ENCODE results near the gene CTDSPL2.

The CTDSPL2 gene

DNA sequence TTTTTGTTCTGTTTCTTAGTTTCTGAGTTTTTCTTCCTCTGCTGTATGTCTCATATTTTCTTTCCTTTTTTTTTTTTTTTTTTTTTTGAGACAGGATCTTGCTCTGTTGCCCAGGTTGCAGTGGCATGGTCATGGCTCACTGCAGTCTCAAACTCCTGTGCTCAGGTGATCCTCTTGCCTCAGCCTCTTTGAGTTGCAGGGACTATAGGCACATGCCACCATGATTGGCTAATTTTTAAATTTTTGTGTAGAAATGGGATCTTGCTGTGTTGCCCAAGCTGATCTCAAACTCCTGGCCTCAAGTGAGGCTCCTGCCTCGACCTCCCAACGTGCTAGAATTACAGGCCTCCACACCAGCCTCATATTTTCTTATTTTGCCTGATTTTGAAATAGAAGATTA, 51.9 kb downstream of the CTDSPL2 start:
- POLR2A ChIA-PET: no interaction called here
- TF ChIP-seq, protein P1, sequence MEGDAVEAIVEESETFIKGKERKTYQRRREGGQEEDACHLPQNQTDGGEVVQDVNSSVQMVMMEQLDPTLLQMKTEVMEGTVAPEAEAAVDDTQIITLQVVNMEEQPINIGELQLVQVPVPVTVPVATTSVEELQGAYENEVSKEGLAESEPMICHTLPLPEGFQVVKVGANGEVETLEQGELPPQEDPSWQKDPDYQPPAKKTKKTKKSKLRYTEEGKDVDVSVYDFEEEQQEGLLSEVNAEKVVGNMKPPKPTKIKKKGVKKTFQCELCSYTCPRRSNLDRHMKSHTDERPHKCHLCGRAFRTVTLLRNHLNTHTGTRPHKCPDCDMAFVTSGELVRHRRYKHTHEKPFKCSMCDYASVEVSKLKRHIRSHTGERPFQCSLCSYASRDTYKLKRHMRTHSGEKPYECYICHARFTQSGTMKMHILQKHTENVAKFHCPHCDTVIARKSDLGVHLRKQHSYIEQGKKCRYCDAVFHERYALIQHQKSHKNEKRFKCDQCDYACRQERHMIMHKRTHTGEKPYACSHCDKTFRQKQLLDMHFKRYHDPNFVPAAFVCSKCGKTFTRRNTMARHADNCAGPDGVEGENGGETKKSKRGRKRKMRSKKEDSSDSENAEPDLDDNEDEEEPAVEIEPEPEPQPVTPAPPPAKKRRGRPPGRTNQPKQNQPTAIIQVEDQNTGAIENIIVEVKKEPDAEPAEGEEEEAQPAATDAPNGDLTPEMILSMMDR (IDR thresholded peaks at IDR 0.05; ENCODE audit: control extremely low read depth, extremely low read depth, low read depth, missing control alignments): no peak
- DNase-seq (ENCODE audit: extremely low spot score): no peak
- CTCF ChIA-PET: no interaction called here

GRCh38 chr15:44482090-44482489, 54.7 kb downstream of the CTDSPL2 start:
- POLR2A ChIA-PET: interaction anchor here (1.5 kb wide), 1 partner anchor 37 kb away, joined by 3 read pairs; no protein-coding TSS in a partner anchor
- CTCF ChIA-PET: interaction anchor here (0.7 to 1.8 kb wide), 5 partner anchors 11 to 53 kb away, joined by 3 to 5 read pairs (median 4); no protein-coding TSS in a partner anchor
- TF ChIP-seq, protein P1 (IDR thresholded peaks at IDR 0.05; ENCODE audit: control extremely low read depth, extremely low read depth, low read depth, missing control alignments): no peak
- DNase-seq (ENCODE audit: extremely low spot score): no peak

DNA sequence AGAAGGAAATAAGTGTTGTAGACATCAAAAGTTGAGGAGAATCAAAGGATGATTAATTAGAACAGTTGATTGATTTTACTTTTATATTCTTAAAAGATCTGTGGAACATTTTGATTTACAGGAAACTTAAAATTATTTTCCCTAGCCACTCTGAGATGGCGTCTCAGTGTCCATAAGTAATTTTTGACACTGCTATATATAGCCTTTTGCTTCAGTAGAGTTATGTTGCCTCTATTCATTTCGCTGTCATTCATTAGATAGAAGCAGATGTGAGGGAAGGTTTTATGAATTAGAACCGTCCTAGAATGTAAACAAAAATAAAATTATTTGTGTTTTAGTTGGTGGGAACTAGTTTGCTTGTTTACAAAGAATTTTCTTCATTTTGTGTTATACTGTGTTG, 58.5 kb downstream of the CTDSPL2 start:
- TF ChIP-seq, protein P1 (IDR thresholded peaks at IDR 0.05; ENCODE audit: control extremely low read depth, extremely low read depth, low read depth, missing control alignments): no peak
- POLR2A ChIA-PET: no interaction called here
- no peak for DNase-seq (ENCODE audit: extremely low spot score)
- CTCF ChIA-PET: interaction anchor here (2.4 kb wide), 1 partner anchor 16 kb away, joined by 9 read pairs; no protein-coding TSS in a partner anchor

DNA sequence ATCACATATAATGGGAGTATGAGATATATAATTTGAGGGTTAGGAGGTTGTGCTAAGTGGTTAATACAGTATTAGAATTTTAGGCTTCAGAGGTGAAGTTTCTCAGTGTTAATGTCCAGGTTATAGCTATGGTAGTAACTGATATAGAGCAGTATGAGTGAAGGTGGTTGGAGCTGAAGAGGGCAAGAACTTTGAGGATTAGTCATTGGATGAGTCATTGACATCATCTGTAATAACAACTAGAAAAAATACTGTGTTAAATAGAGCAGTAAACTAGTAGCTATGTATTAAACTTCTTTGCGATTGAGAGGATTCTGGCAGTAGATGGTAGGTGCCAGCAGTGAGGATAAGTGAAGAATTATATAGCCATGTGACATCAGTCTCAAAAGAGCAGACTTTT, 62.0 kb downstream of the CTDSPL2 start:
- ChIA-PET CTCF (interaction anchor here (1.0 to 2.0 kb wide), 5 partner anchors 12 to 180 kb away, joined by 3 to 13 read pairs (median 3); no protein-coding TSS in a partner anchor), POLR2A (no interaction called here)
- no peak for DNase-seq (ENCODE audit: extremely low spot score)
- TF ChIP-seq, protein P1 (IDR thresholded peaks at IDR 0.05; ENCODE audit: control extremely low read depth, extremely low read depth, low read depth, missing control alignments): no peak

- DNase-seq (ENCODE audit: extremely low spot score): no peak
- POLR2A ChIA-PET: no interaction called here
Observed at GRCh38 chr15:44490622-44491021, 63.2 kb downstream of the CTDSPL2 start.

DNA sequence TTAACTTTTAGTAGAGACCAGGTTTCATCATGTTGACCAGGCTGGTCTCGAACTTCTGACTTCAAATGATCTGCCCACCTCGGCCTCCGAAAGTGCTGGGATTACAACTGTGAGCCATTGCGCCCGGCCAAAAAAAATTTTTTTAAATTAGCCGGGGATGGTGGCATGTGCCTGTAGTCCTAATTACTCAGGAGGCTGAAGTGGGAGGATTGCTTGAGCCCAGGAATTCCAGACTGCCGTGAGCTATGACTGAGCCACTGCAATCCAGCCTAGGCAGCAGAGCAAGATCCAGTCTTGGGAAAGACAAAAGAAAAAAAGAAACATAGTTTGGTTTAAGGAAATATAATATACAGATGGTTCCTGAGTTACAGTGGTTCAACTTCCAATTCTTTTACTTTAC, 64.6 kb downstream of the CTDSPL2 start:
- CTCF ChIA-PET: interaction anchor here (1.5 kb wide), 1 partner anchor 9 kb away, joined by 6 read pairs; no protein-coding TSS in a partner anchor

More at GRCh38 chr15:44490622-44491021, 63.2 kb downstream of the CTDSPL2 start:
- CTCF ChIA-PET: interaction anchor here (1.0 to 2.0 kb wide), 4 partner anchors 9 to 19 kb away, joined by 3 to 13 read pairs (median 4); no protein-coding TSS in a partner anchor
- TF ChIP-seq, protein P1 (IDR thresholded peaks at IDR 0.05; ENCODE audit: control extremely low read depth, extremely low read depth, low read depth, missing control alignments): no peak

More for the DNA sequence above, 64.6 kb downstream of the CTDSPL2 start:
- no peak for DNase-seq (ENCODE audit: extremely low spot score)
- POLR2A ChIA-PET: no interaction called here
- TF ChIP-seq, protein P1 (IDR thresholded peaks at IDR 0.05; ENCODE audit: control extremely low read depth, extremely low read depth, low read depth, missing control alignments): no peak

Measured in GM10248 (cell line).